GM06990 (cell line): ENCODE data around the gene PPARG.

ENCODE experiments used
- DNase-seq: peaks from one replicate; pipeline ENCODE4 v3.0.0-alpha.2; 2011; ENCODE audit not compliant: insufficient read length; ENCODE audit errors: extremely low read depth
- H3K27me3 ChIP-seq: replicated peaks from 2 replicates; pipeline ENCODE4 v1.6.0; 2011; ENCODE audit warnings: low read length; ENCODE audit not compliant: control insufficient read depth, insufficient read depth
- H3K36me3 ChIP-seq: 2 replicates; pipeline ENCODE4 v1.5.1; 2011; ENCODE audit warnings: low read length; ENCODE audit not compliant: control insufficient read depth, insufficient read depth
- H3K4me3 ChIP-seq: replicated peaks from 2 replicates; pipeline ENCODE4 v1.5.1; 2011; ENCODE audit warnings: low read depth, mild to moderate bottlenecking, control low read depth, low read length
- TF ChIP-seq, protein P1 (sequence below): IDR thresholded peaks from 2 replicates; pipeline ENCODE4 v1.5.1; 2011; ENCODE audit warnings: low read length, control low read depth, mild to moderate bottlenecking, inconsistent platforms; ENCODE audit not compliant: insufficient read depth, poor library complexity, severe bottlenecking

The PPARG gene

DNA sequence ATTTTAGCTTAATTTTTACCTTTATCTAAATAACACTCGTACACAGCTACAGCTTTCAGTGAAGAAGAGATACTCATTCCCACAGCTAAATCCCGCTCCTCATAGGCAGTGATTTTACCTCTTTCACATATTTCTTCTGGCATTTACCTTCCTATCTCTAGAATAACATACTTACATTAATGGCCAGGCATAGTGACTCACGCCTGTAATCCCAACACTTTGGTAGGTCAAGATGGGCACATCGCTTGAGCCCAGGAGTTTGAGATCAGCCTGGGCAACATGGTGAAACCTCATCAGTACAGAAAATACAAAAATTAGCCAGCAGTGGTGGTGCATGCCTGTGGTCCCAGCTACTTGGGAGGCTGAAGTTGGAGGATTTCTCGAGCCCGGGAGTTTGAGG lies 80.2 kb downstream of the PPARG start:
- Histone ChIP-seq H3K27me3 (no peaks in the 10 kb centered on the region; the same call in 1 of the 2 replicates), H3K4me3 (no peak overlapping the region), H3K36me3 (no peaks in the 10 kb centered on the region)
- TF ChIP-seq, protein P1, sequence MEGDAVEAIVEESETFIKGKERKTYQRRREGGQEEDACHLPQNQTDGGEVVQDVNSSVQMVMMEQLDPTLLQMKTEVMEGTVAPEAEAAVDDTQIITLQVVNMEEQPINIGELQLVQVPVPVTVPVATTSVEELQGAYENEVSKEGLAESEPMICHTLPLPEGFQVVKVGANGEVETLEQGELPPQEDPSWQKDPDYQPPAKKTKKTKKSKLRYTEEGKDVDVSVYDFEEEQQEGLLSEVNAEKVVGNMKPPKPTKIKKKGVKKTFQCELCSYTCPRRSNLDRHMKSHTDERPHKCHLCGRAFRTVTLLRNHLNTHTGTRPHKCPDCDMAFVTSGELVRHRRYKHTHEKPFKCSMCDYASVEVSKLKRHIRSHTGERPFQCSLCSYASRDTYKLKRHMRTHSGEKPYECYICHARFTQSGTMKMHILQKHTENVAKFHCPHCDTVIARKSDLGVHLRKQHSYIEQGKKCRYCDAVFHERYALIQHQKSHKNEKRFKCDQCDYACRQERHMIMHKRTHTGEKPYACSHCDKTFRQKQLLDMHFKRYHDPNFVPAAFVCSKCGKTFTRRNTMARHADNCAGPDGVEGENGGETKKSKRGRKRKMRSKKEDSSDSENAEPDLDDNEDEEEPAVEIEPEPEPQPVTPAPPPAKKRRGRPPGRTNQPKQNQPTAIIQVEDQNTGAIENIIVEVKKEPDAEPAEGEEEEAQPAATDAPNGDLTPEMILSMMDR: no peak
- DNase-seq: no peak

DNA sequence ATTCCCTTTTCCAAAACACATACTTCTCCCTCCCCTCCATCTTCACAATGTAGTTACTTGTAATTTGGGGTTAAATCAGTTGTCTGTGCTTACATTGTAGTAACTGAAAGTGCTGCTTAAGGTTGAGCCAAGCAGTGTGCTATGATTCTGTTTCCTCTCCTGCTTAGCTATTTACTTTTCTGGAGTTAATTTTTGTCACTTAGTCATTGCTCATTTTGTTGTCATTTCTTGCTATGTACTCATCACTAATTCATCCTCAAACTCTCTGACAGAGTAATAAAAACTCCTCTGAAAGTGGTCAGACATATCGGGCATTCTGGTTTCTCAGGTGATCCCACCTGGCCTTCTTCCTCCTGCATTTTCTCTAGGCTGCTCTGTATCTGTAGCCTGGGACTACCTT lies 80.7 kb downstream of the PPARG start:
- Histone ChIP-seq H3K36me3 (no peaks in the 10 kb centered on the region), H3K4me3 (no peak overlapping the region), H3K27me3 (no peaks in the 10 kb centered on the region; the same call in 1 of the 2 replicates)
- no peak for DNase-seq
- TF ChIP-seq, protein P1: no peak

DNA sequence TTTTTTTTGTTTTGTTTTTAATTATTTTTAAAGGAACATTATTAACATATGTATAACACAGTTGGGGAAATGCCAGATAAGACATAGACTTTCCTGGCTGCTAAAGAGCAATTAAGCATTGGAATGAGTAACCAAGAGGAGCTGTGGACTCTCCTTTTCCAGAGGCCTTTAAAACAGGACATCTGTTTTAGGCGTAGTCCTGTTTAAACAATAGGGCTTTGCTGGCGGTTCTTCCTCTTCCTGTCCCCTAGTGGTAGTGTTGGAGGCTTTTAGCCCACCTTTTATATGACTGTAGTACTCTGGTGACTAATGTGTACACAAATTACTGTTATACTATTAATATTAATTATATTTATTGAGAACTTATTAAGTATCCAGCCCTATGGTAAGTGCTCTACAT lies 81.9 kb downstream of the PPARG start:
- DNase-seq: no peak
- Histone ChIP-seq H3K4me3 (no peak overlapping the region), H3K36me3 (no peaks in the 10 kb centered on the region), H3K27me3 (no peaks in the 10 kb centered on the region)
- TF ChIP-seq, protein P1: no peak

DNA sequence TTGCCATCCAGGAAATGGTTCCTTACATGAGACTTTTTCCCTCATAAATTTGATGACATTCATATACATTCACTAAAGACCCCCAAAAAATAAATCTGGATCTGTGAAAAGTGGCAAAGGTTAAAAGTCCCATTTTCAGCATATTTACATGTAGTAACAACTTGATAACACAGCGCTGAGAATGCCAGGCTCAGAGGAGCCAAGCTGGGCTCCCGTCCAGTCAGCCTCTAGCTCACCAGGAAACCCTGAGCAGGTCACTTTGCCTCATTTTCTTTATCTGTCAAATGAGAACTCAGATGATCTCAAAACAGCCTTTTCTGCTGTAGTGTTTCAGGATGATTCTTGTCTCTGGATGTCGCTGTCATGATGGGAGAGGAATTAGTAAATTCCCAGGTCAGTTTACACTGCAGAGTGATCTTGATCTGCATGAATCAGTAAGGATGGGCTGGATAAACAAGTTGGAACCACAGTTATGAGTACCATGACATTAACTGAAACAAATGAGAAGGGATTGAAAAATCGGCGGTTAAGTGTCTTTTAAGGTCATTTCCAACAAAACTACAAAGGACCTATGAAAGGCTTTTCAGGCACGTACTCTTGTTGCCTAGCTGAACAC lies 82.8 kb downstream of the PPARG start:
- Histone ChIP-seq H3K4me3 (no peak overlapping the region), H3K27me3 (no peaks in the 10 kb centered on the region), H3K36me3 (no peaks in the 10 kb centered on the region)
- DNase-seq: no peak
- TF ChIP-seq, protein P1: no peak

DNA sequence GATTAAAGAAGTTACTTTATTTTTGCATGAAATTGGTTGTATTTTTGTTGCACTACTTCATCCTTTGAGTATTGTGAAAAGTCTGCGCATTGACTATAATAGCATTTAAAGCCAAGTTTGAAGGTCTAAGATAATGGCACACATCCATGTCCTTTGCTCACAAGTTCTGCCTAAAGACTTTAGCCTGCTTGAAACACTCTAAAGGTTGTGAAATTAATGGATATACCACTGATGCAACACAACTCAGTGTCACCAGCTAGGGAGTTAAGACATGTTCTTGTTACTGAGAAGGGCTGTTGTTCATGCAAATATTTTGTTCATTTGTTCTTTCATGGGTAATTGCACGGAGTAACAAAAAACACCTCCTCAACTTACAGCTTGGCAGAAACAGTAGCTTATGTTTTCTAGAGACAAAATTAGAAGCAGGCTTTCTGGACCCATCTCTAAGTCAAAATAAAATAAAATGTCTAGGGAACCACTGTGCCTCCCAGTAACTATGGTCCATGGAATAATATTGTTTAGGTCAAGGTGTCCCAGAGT lies 83.9 kb downstream of the PPARG start:
- Histone ChIP-seq H3K36me3 (no peaks in the 10 kb centered on the region), H3K27me3 (no peaks in the 10 kb centered on the region), H3K4me3 (no peak overlapping the region)
- DNase-seq: no peak
- TF ChIP-seq, protein P1: no peak
